GM10248 (cell line): ENCODE measurements around the gene TMEM164.

ENCODE experiments used
- CTCF ChIA-PET: fragments of 300-600 bp; sonication (Branson Sonifier 250); formaldehyde crosslinking; extraction: SDS; loops from one replicate; lab custom pipeline; 2021; ENCODE audit warnings: antibody characterized with exemption; lab: Yijun Ruan, JAX
- POLR2A ChIA-PET: fragments of 350-650 bp; sonication (Branson Sonifier 250); formaldehyde crosslinking; extraction: SDS; loops from one replicate; lab custom pipeline; 2020; ENCODE audit warnings: antibody characterized with exemption; lab: Yijun Ruan, JAX
- DNase-seq: peaks from one replicate; pipeline ENCODE4 v3.0.0; 2012; ENCODE audit errors: extremely low spot score
- CTCF ChIP-seq: IDR thresholded peaks from 2 replicates; pipeline ENCODE4 v1.5.1; 2012; ENCODE audit warnings: mild to moderate bottlenecking, low read depth; ENCODE audit errors: extremely low read depth, missing control alignments, control extremely low read depth

TMEM164 gene

GRCh38 chrX:110222497-110223257 lies 219.8 kb downstream of the TMEM164 start:
- TF ChIP-seq CTCF, result no peak
- DNase-seq, result no peak
- ChIA-PET CTCF (interaction anchor here (0.8 kb wide), 1 partner anchor 13 kb away, joined by 3 read pairs; no protein-coding TSS in a partner anchor), POLR2A (no interaction called here)

GRCh38 chrX:110224926-110225617 lies 222.2 kb downstream of the TMEM164 start:
- ChIA-PET CTCF (no interaction called here), POLR2A (no interaction called here)

GRCh38 chrX:110226931-110227330 lies 224.0 kb downstream of the TMEM164 start:
- TF ChIP-seq CTCF, result no peak
- POLR2A ChIA-PET, result no interaction called here
- no peak for DNase-seq
- CTCF ChIA-PET, result no interaction called here

More at GRCh38 chrX:110224926-110225617, 222.2 kb downstream of the TMEM164 start:
- no peak for DNase-seq
- TF ChIP-seq CTCF, result no peak
